Measurements from ENCODE around the gene RPL34. TPM values are rescaled to one million over a fixed set of nuclear protein-coding genes. Genes with fewer than 3 reads are reported as not detected.

Gene RPL34
- total and polyA plus RNA-seq, 2 of the 8 experiments (the other 6 are each of a cell fraction or from before 2014, with no cell fraction given) = 1,430 to 2,987 TPM

DNA sequence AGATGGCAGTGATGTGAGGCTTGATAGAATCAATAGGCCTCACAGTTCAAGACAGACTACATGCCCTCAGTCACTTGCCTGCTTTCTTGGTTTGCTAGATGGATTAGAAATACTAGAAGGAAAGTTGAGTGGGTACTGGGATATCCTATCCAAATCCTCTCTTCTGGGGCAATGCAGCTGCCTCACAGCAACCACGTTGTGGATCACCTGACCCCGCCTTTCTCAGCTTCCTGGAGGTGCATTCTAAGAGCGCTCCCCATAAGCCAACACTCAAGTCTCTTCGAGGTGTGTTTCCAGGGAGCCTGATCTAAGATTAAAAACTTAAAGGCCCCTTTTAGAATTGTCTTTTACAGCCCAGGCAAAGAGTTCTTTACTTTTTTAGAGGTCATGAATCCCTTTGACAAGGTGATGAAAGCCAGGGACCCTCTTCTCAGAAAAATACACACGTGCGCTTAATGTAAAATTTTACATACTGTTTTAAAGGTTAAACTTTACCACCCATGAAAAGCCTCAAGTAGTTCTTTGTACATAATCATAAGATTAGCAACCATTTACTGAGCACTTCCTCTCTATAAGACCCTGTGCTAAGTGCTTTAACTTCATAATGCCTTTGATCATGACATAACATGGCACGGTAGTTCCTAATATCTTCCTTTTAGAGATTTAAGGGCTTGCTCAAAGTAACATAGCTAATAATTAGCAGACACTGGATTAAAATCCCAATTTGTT is 840 bp upstream of the RPL34 start:
- no peak for TF ChIP-seq EGR1 (IDR thresholded peaks at IDR 0.05; ENCODE audit: borderline replicate concordance, low read depth, low read length)
- TF ChIP-seq FOSL1 (IDR thresholded peaks at IDR 0.05; ENCODE audit: insufficient read depth, low read depth, low read length) = no peak
- no peak for TF ChIP-seq EP300 (IDR thresholded peaks at IDR 0.05; ENCODE audit: borderline replicate concordance in 1 of 2, low read depth in 2 of 2, low read length in 2 of 2)
- no peak for TF ChIP-seq GTF2F1 (IDR thresholded peaks at IDR 0.05; ENCODE audit: borderline replicate concordance, low read depth, low read length)
- no peak for TF ChIP-seq NRF1 (IDR thresholded peaks at IDR 0.05; ENCODE audit: low read depth, low read length)
- TF ChIP-seq BCL11A (IDR thresholded peaks at IDR 0.05; ENCODE audit: low read depth in 2 of 2, low read length in 2 of 2) = no peak
- no peak for TF ChIP-seq CTBP2 (IDR thresholded peaks at IDR 0.05; ENCODE audit: borderline replicate concordance, insufficient read depth, insufficient read length, low read length)
- TF ChIP-seq SAP30 (IDR thresholded peaks at IDR 0.05; ENCODE audit: insufficient read depth, insufficient replicate concordance, low read length) = no peak

More for the DNA sequence above, 840 bp upstream of the RPL34 start:
- H3K9me3 ChIP-seq (ENCODE audit: insufficient read depth in 2 of 2, low read depth in 1 of 2, low read length in 1 of 2) = no peaks in the 10 kb centered on the region
- H3K27me3 ChIP-seq (replicated peaks in 1 of 4; ENCODE audit: control insufficient read depth in 3 of 4, extremely low read depth in 1 of 4, insufficient read depth in 3 of 4, low read length in 3 of 4) = no peaks in the 10 kb centered on the region
- H3K4me1 ChIP-seq (replicated peaks in 1 of 4; ENCODE audit: control insufficient read depth in 3 of 4, insufficient read depth in 4 of 4, low read length in 3 of 4) = peaks cover 0 to 6% (median 3%) of the 10 kb centered on the region in 4 experiments; a peak in 3 of 7 replicates
- 84% methylated on average over 7 of the region's 7 CpGs; no CpG with 5 or more reads in 1 of the 2 experiments for WGBS, 2 experiments (ENCODE audit: extremely low coverage in 1 of 2, insufficient coverage in 1 of 2, insufficient read length in 1 of 2, insufficient replicate concordance in 2 of 2, low coverage in 1 of 2, low lambda C conversion rate in 2 of 2, missing lambda C conversion rate in 1 of 2)
- no peak overlapping the region for H4K8ac ChIP-seq (ENCODE audit: extremely low read depth, insufficient read depth, low read length)
- DNase-seq (ENCODE audit: low read depth in 1 of 2, low spot score in 2 of 2) (no peak), FAIRE-seq (no peak)
- no peak overlapping the region for H3K23ac ChIP-seq (ENCODE audit: insufficient read length)
- no peak overlapping the region for H3K4ac ChIP-seq (replicated peaks; ENCODE audit: insufficient read length, low read depth, low read length)
- H2BK15ac ChIP-seq (ENCODE audit: low read length) = no peak overlapping the region
- peak overlapping the region; percentile 73 to 90; a peak in 3 of 4 replicates for H3K4me2 ChIP-seq (ENCODE audit: insufficient read depth in 1 of 2, low read depth in 2 of 2, low read length in 2 of 2)
- no peak overlapping the region for H3K14ac ChIP-seq (ENCODE audit: insufficient read length)
- peaks cover 8 to 17% of the 10 kb centered on the region in 2 experiments for H4K20me1 ChIP-seq (replicated peaks in 1 of 2; ENCODE audit: control insufficient read depth in 1 of 2, insufficient read depth in 2 of 2, low read length in 2 of 2)
- no peak overlapping the region for H3K56ac ChIP-seq (replicated peaks; ENCODE audit: insufficient read length, low read depth, low read length)
- no peak overlapping the region for H2BK20ac ChIP-seq (ENCODE audit: low read length)
- peaks cover 23 to 31% (median 29%) of the 10 kb centered on the region in 4 experiments for H3K36me3 ChIP-seq (ENCODE audit: control insufficient read depth in 2 of 4, insufficient read depth in 4 of 4, low read length in 3 of 4)
- no peak overlapping the region for H2BK120ac ChIP-seq (replicated peaks; ENCODE audit: low read depth, low read length)
- H2BK12ac ChIP-seq (ENCODE audit: low read depth, low read length) = no peak overlapping the region
- H3K18ac ChIP-seq (ENCODE audit: extremely low read depth, low read length) = no peak overlapping the region
- ChIA-PET POLR2A (ENCODE audit: partially characterized antibody) (interaction anchor here (0.6 to 4.6 kb wide), 16 partner anchors 8 to 683 kb away, joined by 3 to 41 read pairs (median 6); partner anchors contain the start of genes COL25A1, ETNPPL and OSTC), CTCF (ENCODE audit: partially characterized antibody) (interaction anchor here (0.5 to 1.5 kb wide), 2 partner anchors 27 to 47 kb away, joined by 3 to 4 read pairs; no protein-coding TSS in a partner anchor)
- peaks cover 7% of the 10 kb centered on the region for H3K79me1 ChIP-seq (ENCODE audit: low read depth, low read length)
- H2AFZ ChIP-seq (ENCODE audit: low read length) = peak overlapping the region; percentile 93; the same call in 1 of the 2 replicates
- no peak overlapping the region for H3K27ac ChIP-seq (ENCODE audit: low read depth, low read length)
- H4K5ac ChIP-seq (ENCODE audit: insufficient read length, low read depth, low read length) = no peak overlapping the region
- peaks cover 7% of the 10 kb centered on the region for H3K23me2 ChIP-seq (ENCODE audit: low read depth, low read length)
- no peak overlapping the region for H4K91ac ChIP-seq (replicated peaks; ENCODE audit: insufficient read length, low read length)
- peak overlapping the region in 3 of 4 experiments; percentile 72 to 98 (median 95); a peak in 4 of 8 replicates for H3K4me3 ChIP-seq (ENCODE audit: extremely low read depth in 1 of 4, insufficient read depth in 2 of 4, low read depth in 3 of 4, low read length in 4 of 4)
- no peak overlapping the region for H2BK5ac ChIP-seq (ENCODE audit: low read depth, low read length)
- no peak overlapping the region for H3K9ac ChIP-seq (replicated peaks in 1 of 4; ENCODE audit: extremely low read depth in 1 of 4, low read depth in 3 of 4, low read length in 3 of 4)
- H2AK5ac ChIP-seq (ENCODE audit: low read depth, low read length) = no peak overlapping the region
- peaks cover 18 to 42% of the 10 kb centered on the region in 2 experiments for H3K79me2 ChIP-seq (ENCODE audit: control insufficient read depth in 1 of 2, insufficient read depth in 2 of 2, low read length in 2 of 2)

Data from H1 (cell line).